ENCODE measurements around the gene STK17B. TPM values are rescaled to one million over a fixed set of nuclear protein-coding genes. Genes with fewer than 3 reads are reported as not detected.

Gene STK17B
- total RNA-seq, 2 experiments from 2014 or later = 95.0 to 148 TPM

GRCh38 chr2:196177124-196177523 is 5.7 kb upstream of the STK17B start:
- intact Hi-C loops (cut with micrococcal nuclease; ENCODE audit: unreplicated experiment) = loop anchor here (5.0 to 10.0 kb wide), 3 partner anchors 615 to 1118 kb away; no protein-coding TSS in a partner anchor

GRCh38 chr2:196176142-196176738 is 4.9 kb upstream of the STK17B start:
- Histone ChIP-seq H3K4me3 (ENCODE audit: low read depth, low read length, poor library complexity, severe bottlenecking) (peak overlapping the region; percentile 98), H3K4me2 (ENCODE audit: low read length) (peak overlapping the region; percentile 97), H3K9me2 (ENCODE audit: insufficient read depth, low read length) (no peaks in the 10 kb centered on the region), H3K27ac (ENCODE audit: low read depth, low read length, poor library complexity, severe bottlenecking) (peak overlapping the region; percentile 99), H4K20me1 (ENCODE audit: insufficient read depth, low read length) (peaks cover under 1% of the 10 kb centered on the region; the same call in 1 of the 2 replicates), H3K79me2 (ENCODE audit: insufficient read depth, low read depth, low read length) (peaks cover 57% of the 10 kb centered on the region), H3K9me3 (ENCODE audit: low read length) (no peaks in the 10 kb centered on the region), H3K4me1 (ENCODE audit: insufficient read depth, low read length, poor library complexity, severe bottlenecking) (peaks cover 70% of the 10 kb centered on the region), H3K36me3 (ENCODE audit: insufficient read depth, low read length) (peaks cover 37% of the 10 kb centered on the region), H2AFZ (ENCODE audit: low read length) (no peak overlapping the region)
- ChIA-PET POLR2A (interaction anchor here (0.6 to 10.6 kb wide), 34 partner anchors 9 to 1034 kb away, joined by 3 to 226 read pairs (median 7); no protein-coding TSS in a partner anchor), CTCF (ENCODE audit: unreplicated experiment) (interaction anchor here (0.9 to 3.7 kb wide), 6 partner anchors 29 to 99 kb away, joined by 3 to 23 read pairs (median 4); no protein-coding TSS in a partner anchor)
- TF ChIP-seq CTCF (conservative IDR thresholded peaks at IDR 0.05; ENCODE audit: low read length) (no peak), EZH2phosphoT487 (IDR thresholded peaks at IDR 0.05; ENCODE audit: borderline replicate concordance, low read depth, low read length) (no peak)
- intact Hi-C loops (cut with micrococcal nuclease; ENCODE audit: unreplicated experiment) = loop anchor here (1.0 to 10.0 kb wide), 7 partner anchors 35 to 1119 kb away; no protein-coding TSS in a partner anchor
- BruUV-seq (replicated peaks) = no TSS peak
- DNase-seq (ENCODE audit: low spot score) = peak; percentile 97

More at GRCh38 chr2:196177124-196177523, 5.7 kb upstream of the STK17B start:
- no peak for TF ChIP-seq CTCF (conservative IDR thresholded peaks at IDR 0.05; ENCODE audit: low read length)
- no peak for TF ChIP-seq EZH2phosphoT487 (IDR thresholded peaks at IDR 0.05; ENCODE audit: borderline replicate concordance, low read depth, low read length)
- H3K9me3 ChIP-seq (ENCODE audit: low read length) = no peaks in the 10 kb centered on the region
- peaks cover 31% of the 10 kb centered on the region for H3K36me3 ChIP-seq (ENCODE audit: insufficient read depth, low read length)
- no peaks in the 10 kb centered on the region for H3K9me2 ChIP-seq (ENCODE audit: insufficient read depth, low read length)
- peak overlapping the region; percentile 59; the same call in 1 of the 2 replicates for H2AFZ ChIP-seq (ENCODE audit: low read length)
- DNase-seq (ENCODE audit: low spot score) = peak; percentile 53
- H3K27ac ChIP-seq (ENCODE audit: low read depth, low read length, poor library complexity, severe bottlenecking) = peak overlapping the region; percentile 99
- CTCF ChIA-PET (ENCODE audit: unreplicated experiment) = interaction anchor here (0.9 to 3.7 kb wide), 7 partner anchors 28 to 98 kb away, joined by 3 to 23 read pairs (median 4); no protein-coding TSS in a partner anchor
- BruUV-seq (replicated peaks) = no TSS peak
- H3K4me1 ChIP-seq (ENCODE audit: insufficient read depth, low read length, poor library complexity, severe bottlenecking) = peaks cover 78% of the 10 kb centered on the region
- no peaks in the 10 kb centered on the region; the same call in 1 of the 2 replicates for H4K20me1 ChIP-seq (ENCODE audit: insufficient read depth, low read length)
- peak overlapping the region; percentile 62 for H3K4me3 ChIP-seq (ENCODE audit: low read depth, low read length, poor library complexity, severe bottlenecking)
- H3K4me2 ChIP-seq (ENCODE audit: low read length) = peak overlapping the region; percentile 89
- peaks cover 50% of the 10 kb centered on the region for H3K79me2 ChIP-seq (ENCODE audit: insufficient read depth, low read depth, low read length)
- POLR2A ChIA-PET = interaction anchor here (0.6 to 10.6 kb wide), 28 partner anchors 8 to 958 kb away, joined by 3 to 226 read pairs (median 8); no protein-coding TSS in a partner anchor

Measured in OCI-LY7 (cell line).